HUDEP-2 (cell line): Measurements from ENCODE around the gene POU2F1.
A peak's percentile ranks its signal among the peaks of the same experiment; 100 is the strongest.
"Not testable (repeated sequence)": the region's sequence is repeated elsewhere in the genome, so short reads cannot be mapped to it uniquely, and the experiment has no call there.

Experiments used
- DNase-seq, 76 experiments: peaks; one replicate each; lab custom pipeline; 2025; ENCODE audit not compliant: unreplicated experiment in 76 of 76; lab: John Stamatoyannopoulos, UW

The POU2F1 gene

DNA sequence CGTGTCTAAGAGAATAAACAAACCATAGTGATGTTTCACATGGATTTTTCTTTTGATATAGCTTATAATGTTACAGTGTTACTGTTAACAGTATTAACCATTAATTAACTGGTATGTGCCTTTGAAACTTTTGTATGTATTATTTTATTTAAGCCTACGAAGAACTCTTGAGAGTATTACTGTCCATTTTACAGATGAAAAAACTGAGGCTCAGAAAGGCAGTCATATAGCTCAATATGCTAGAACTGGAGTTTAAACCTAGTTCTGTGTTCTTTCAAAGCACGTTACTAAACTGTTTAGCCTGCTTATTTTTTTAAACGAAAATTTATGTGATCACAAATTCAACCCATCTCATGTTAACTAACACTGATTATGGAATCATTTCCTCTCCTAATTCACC is 83.5 kb downstream of the POU2F1 start:
- no peak for DNase-seq

DNA sequence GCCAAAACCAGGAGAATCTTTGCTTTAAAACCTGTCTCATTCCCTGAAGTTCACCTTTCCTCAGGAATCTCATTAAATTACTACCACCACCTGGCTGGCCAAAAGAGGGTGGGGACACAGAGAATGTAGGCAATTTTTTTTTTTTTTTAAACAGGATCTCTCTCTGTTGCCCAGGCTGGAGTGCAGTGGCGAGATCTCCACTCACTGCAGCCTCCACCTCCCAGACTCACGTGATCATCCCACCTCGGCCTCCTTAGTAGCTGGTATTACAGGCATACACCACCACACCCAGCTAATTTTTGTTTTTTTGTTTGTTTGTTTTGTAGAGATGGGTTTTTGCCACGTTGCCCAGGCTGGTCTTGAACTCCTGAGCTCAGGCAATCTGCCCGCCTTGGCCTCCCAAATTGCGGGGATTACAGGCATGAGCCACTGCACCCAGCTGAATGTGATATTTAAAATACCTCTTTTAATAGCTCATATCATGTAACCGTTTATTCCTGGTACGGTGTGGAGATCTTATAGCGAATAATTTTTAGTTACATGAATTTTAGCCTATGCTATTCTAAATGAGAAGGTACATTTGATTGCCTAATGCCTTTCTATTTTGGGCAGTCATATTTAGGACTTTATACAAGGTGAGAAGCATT is 84.5 kb downstream of the POU2F1 start:
- no peak for DNase-seq

GRCh38 chr1:167305706-167306277 is 85.1 kb downstream of the POU2F1 start:
- no peak for DNase-seq

DNA sequence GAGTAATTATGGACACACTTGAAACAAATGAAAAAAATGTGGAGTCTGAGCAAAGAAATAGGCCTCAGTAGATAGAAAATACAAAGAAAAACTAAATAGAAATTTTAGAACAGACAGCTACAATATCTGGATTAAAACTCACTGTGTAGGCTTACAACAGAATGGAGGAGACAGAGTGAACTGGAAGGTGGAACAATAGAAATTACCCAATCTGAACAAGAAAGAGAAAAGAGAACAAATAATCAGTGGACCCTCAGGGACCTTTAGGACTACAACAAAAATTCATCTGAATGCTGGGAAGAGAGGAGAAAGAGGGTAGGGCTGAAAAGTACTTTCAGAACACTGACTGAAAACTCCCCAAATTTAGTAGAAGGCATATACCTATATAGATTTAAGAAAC is 90.0 kb downstream of the POU2F1 start:
- no peak for DNase-seq

DNA sequence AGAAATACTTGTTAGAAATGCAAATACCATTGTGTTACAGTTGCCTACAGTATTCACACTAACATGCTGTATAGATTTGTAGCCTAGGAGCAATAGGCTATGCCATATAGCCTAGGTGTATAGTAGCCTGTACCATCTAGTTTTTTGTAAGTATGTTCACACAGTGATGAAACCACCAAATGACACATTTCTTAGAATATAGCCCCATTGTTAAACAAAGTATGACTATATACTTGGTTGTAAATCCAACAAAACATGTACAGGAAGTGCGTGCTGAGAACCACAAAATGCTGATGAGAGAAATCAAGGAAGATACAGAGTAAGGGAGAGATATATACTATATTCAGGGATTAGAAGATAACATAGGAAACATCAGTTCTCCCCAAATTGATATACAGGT is 92.2 kb downstream of the POU2F1 start:
- DNase-seq = no peak

DNA sequence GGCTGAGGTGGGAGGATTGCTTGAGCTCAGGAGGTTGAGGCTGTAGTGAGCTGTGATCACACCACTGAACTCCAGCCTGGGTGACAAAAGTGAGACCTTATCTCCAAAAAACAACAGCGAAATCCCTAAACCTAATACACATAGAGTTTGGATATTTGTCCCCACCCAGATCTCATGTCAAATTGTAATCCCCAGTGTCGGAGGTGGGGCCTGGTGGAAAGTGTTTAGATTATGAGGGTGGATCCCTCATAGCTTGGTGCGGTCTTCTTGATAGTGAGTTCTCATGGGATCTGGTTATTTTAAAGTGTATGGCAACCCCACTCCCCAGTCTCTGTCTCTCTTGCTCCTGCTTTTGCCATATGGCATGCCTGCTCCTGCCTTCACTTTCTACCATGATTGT is 94.0 kb downstream of the POU2F1 start:
- DNase-seq = peak in 24 of 76 experiments; percentile 2 to 57 (median 14)

GRCh38 chr1:167317463-167317862 is 96.8 kb downstream of the POU2F1 start:
- no peak for DNase-seq

- not testable (repeated sequence) for DNase-seq
Measured at GRCh38 chr1:167319206-167319605, 98.5 kb downstream of the POU2F1 start.

DNA sequence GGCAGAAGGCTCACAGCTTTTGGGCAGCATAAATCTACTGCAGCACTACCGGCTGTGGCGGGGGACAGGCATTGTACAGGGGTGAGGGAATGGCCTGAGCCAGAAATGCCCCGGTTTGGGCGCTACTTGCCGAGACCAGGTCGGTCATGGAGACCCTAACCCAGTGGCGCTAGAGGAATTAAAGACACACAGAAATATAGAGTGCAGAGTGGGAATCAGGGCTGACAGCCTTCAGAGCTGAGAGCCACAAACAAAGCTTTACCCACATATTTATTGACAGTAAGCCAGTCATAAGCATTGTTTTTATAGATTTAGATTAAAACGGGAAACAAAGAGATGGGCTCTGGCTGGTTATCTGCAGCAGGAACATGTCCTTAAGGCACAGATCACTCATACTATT is 101.8 kb downstream of the POU2F1 start:
- DNase-seq = no peak

DNA sequence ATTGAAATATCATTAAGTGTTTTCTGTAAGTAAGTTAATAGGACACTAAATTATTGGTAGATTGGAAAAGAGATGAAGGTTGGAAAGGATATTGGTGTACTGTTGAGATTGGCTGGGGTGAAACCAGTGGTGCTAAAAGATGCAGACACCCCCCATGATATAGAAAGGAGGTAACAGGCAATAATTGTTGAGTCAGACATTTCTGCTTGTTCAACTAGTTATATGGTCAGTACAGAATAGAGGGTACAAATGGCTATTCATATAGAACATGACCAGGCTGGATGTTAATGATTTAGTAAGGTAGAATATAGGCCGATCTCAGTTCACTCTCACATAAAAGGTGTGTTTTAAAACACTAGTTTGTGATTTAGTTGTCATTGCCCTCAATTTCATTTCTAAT is 104.5 kb downstream of the POU2F1 start:
- no peak for DNase-seq

GRCh38 chr1:167328306-167328815 is 107.7 kb downstream of the POU2F1 start:
- no peak for DNase-seq

DNA sequence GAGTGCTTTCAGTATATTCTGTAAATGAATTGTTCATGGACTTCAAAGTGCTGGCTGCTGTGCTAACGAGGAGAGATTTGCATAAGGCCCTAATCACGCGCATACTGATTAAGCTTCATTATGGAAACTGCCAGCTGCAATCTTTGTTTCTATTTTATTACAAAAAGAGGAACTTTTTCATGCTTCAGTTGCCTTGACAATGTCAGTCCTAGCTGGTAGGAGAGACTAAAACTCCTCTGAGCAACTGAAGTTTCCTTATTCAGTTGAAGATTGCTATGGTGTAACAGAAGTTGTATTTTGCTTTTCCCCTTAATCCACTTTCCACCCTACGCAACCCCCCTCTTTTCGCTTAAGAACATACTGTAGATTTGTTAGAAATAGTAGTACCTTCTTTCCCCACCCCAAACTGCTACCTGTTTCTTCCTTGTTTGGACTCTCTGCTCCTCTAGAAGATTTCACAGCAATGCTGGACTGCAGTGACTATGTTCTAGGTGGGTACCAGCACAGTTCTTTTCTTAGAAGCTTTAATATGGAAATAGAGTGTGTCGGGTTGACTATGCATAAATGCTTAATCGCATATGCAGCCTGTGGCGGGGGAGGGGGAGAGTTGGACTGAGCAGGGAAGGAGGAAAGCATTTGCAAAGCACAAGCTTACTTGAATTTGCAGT is 108.3 kb downstream of the POU2F1 start:
- peak in 1 of 76 experiments; percentile 2 for DNase-seq

DNA sequence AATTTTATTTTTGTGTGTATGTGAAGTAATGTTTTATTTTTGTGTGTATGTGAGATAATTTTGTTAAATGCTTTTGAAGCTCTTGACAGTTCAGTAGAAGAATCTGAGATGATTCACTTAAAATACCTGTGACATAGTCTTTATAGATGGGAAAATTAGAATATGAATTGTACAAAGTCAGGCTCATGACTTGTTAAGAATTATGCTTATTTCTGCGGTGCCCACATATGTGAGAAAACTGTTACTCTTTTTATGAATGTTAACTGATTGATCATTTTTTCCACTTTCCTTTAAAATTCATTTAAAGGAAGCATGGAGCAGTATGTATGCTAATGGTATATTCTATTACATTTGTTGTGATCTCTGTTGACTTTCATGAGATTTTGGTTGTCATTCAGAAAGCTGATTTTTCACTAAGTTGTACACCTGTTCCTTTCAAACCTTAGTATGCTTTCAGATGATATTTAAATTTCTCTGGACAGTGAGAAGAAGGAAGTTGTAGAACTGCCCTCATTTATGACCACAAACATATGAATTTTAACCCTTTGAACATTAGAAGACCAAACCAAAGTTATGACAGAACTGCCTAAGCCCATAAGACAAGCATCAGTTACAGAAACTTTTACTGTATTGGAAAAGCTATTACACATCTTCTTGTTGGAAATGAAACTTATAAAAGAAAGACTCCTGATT is 110.1 kb downstream of the POU2F1 start:
- DNase-seq = no peak

GRCh38 chr1:167331650-167332049 is 111.0 kb downstream of the POU2F1 start:
- no peak for DNase-seq

DNA sequence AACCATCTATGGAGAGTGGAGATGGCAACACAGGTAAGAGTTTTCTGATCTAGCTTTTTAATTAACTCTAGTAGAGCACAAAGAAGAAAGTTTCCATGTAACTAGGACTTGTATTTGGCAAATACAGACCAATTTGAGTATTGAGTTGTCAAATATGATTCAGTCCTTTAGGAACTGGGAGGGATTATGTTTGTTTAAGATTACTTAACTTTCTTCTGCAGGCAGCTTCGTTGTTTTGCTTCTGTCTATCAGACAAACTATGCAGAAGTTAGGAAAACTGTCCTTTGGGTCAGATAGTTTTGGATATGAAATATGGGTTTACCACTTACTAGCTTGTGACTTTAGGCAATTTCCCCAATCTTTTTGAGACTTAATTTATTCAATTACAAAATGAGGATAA is 111.8 kb downstream of the POU2F1 start:
- no peak for DNase-seq

DNA sequence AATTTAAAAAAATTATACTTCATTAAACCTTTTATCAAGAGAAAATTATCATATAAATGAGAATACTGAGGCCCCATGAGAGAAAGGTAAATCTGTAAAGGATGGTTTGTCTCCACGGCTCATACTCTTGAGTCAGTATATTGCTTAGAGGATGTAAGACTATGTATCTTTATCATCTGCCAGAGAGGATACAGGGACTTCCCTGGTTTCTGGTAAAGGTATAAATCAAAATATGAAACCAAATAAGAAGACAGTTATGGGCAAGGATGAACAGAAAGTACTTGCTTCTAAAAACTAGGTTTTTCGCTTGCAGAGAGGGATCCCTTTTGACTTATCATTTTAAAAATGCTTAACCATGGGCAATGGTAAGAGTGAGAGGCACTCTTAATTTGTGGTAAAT is 112.4 kb downstream of the POU2F1 start:
- DNase-seq = no peak

DNA sequence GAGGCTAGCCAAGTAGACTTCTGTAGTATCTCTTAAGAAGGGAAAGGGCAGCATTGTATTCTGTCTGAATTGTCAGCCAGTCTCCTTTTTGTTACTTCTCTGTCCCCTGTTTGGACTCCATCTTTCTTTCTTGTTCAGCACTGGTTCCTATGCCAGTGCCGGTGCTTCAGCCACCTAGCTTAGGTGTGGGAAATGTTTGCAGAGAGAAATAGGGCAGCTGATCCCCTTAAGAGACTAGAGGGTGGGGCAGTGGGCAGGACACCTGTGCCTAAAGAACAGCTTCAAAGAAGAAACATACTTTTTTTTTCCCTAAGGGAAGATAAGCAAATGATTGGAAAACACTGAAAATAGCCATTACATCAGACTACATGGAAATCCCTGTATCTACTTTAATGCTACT is 113.0 kb downstream of the POU2F1 start:
- DNase-seq = no peak

GRCh38 chr1:167339405-167339804 is 118.7 kb downstream of the POU2F1 start:
- peak in 2 of 76 experiments; percentile 7 to 13 for DNase-seq

DNA sequence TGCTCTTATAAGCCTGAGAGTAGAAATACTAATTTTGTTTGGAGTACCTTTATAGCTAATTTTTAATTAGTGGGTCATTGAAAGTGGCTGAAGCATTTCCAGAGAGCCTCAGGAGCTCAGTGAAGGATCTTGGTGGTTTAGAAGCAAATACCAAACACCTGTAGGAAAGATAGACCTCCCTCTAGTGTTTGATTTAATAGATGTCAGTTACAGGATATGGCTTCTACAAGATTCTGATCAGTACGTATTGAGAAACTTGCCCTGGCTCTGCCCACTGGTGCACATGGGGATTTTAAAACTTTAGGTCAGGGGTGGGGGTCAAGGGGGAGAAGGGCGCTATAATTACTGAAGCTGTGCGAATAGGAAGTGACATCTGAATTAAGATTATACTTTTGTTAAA is 122.2 kb downstream of the POU2F1 start:
- peak in 4 of 76 experiments; percentile 5 to 31 (median 12) for DNase-seq

DNA sequence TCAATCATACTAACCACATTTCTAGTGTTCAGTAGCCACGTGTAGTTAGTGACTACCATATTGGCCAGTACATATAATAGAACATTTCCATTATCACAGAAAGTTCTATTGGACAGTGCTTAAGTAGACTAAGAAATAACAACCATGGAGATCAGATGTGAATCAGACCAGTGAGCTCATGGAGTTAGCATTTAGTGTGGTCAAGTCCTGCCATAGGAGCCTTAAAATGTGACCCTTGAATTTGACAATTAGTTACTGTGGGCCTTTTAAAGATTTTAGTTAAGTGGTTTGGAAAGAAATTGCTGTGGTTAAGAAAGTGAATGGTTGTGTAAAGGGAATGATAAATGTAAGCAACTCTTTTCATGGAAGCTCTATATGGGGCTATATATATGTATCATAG is 123.4 kb downstream of the POU2F1 start:
- no peak for DNase-seq

- no peak for DNase-seq
Measured at GRCh38 chr1:167344615-167345385, 124.1 kb downstream of the POU2F1 start.
